ENCODE results near the gene TEX13B. TPM values are rescaled to one million over a fixed set of nuclear protein-coding genes. Genes with fewer than 3 reads are reported as not detected.
"Not testable (repeated sequence)": the region's sequence is repeated elsewhere in the genome, so short reads cannot be mapped to it uniquely, and the experiment has no call there.

The TEX13B gene
- total and polyA plus RNA-seq, 3 experiments from 2014 or later: not detected

- no peak overlapping the region for H3K27ac ChIP-seq (ENCODE audit: low read depth, low read length)
- CTCF ChIA-PET: interaction anchor here (1.1 to 1.2 kb wide), 2 partner anchors 17 to 92 kb away, joined by 3 to 4 read pairs; no protein-coding TSS in a partner anchor
- POLR2A ChIA-PET: no interaction called here
- no peaks in the 10 kb centered on the region for H3K4me1 ChIP-seq (ENCODE audit: insufficient read depth, low read length)
- H3K4me3 ChIP-seq (ENCODE audit: low read length): no peak overlapping the region
- Mint-ChIP-seq H3K27me3 (peaks cover 0 to 7% of the 10 kb centered on the region in 2 donors), H3K9me3 (peaks cover 0 to 2% (median 0%) of the 10 kb centered on the region in 5 donors), H3K27ac (no peak overlapping the region), H3K36me3 (no peaks in the 10 kb centered on the region), H3K4me3 (no peak overlapping the region), H3K4me1 (peaks cover 0 to 2% (median 0%) of the 10 kb centered on the region in 3 donors)
- H3K36me3 ChIP-seq (ENCODE audit: insufficient read depth, low read length): no peaks in the 10 kb centered on the region
- H3K9me3 ChIP-seq (ENCODE audit: low read length): no peaks in the 10 kb centered on the region
- DNase-seq: no peak
- no peaks in the 10 kb centered on the region for H3K27me3 ChIP-seq (ENCODE audit: insufficient read depth, low read length, poor library complexity, severe bottlenecking)
Measured at GRCh38 chrX:107978707-107979307, 3.4 kb downstream of the TEX13B start.

GRCh38 chrX:107978071-107978470, 4.1 kb downstream of the TEX13B start:
- Histone ChIP-seq H3K4me1 (ENCODE audit: insufficient read depth, low read length) (no peaks in the 10 kb centered on the region), H3K36me3 (ENCODE audit: insufficient read depth, low read length) (no peaks in the 10 kb centered on the region), H3K4me3 (ENCODE audit: low read length) (no peak overlapping the region), H3K27ac (ENCODE audit: low read depth, low read length) (no peak overlapping the region), H3K9me3 (ENCODE audit: low read length) (no peaks in the 10 kb centered on the region), H3K27me3 (ENCODE audit: insufficient read depth, low read length, poor library complexity, severe bottlenecking) (no peaks in the 10 kb centered on the region)
- Mint-ChIP-seq H3K27ac (no peak overlapping the region), H3K9me3 (peaks cover 0 to 2% (median 0%) of the 10 kb centered on the region in 5 donors), H3K36me3 (no peaks in the 10 kb centered on the region), H3K4me3 (no peak overlapping the region), H3K27me3 (peaks cover 0 to 7% of the 10 kb centered on the region in 2 donors), H3K4me1 (peaks cover 0 to 2% (median 0%) of the 10 kb centered on the region in 3 donors)
- ChIA-PET CTCF (interaction anchor here (1.1 to 1.2 kb wide), 2 partner anchors 16 to 93 kb away, joined by 3 to 4 read pairs; no protein-coding TSS in a partner anchor), POLR2A (no interaction called here)
- no peak for DNase-seq

DNA sequence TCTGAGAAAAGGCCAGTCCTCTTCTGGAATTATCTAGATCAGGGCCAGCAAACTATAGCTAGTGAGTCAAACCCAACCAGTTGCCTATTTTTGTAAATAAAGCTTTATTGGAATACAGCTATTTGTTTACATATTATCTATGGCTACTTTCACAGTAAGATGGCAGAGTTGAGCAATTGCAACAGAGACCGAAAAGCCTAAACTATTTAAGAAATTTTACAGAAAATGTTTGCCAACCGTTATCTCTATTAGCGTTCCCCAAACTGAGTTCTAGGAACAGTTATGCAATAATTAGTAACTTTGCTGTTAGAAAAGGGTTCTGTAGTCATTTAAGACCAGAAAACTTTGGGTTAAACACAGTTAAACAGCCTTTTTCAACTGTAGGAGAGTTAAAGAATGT, 10.5 kb downstream of the TEX13B start:
- no peaks in the 10 kb centered on the region for H3K4me1 Mint-ChIP-seq

GRCh38 chrX:107970073-107970472, 12.1 kb downstream of the TEX13B start:
- Mint-ChIP-seq H3K36me3 (no peaks in the 10 kb centered on the region), H3K27ac (no peak overlapping the region), H3K9me3 (peaks cover 0 to 8% (median 7%) of the 10 kb centered on the region in 5 donors), H3K4me1 (no peaks in the 10 kb centered on the region), H3K27me3 (peaks cover 3 to 11% of the 10 kb centered on the region in 2 donors), H3K4me3 (no peak overlapping the region)
- Histone ChIP-seq H3K4me1 (ENCODE audit: insufficient read depth, low read length) (no peaks in the 10 kb centered on the region), H3K27me3 (ENCODE audit: insufficient read depth, low read length, poor library complexity, severe bottlenecking) (no peaks in the 10 kb centered on the region), H3K9me3 (ENCODE audit: low read length) (no peaks in the 10 kb centered on the region), H3K4me3 (ENCODE audit: low read length) (no peak overlapping the region), H3K36me3 (ENCODE audit: insufficient read depth, low read length) (no peaks in the 10 kb centered on the region), H3K27ac (ENCODE audit: low read depth, low read length) (no peak overlapping the region)
- ChIA-PET CTCF (interaction anchor here (1.4 kb wide), 1 partner anchor 21 kb away, joined by 3 read pairs; no protein-coding TSS in a partner anchor), POLR2A (no interaction called here)
- DNase-seq: no peak

More for the DNA sequence above, 10.5 kb downstream of the TEX13B start:
- no peaks in the 10 kb centered on the region for H3K36me3 ChIP-seq (ENCODE audit: insufficient read depth, low read length)
- Mint-ChIP-seq H3K9me3 (peaks cover 0 to 8% (median 7%) of the 10 kb centered on the region in 5 donors), H3K27me3 (peaks cover 3 to 11% of the 10 kb centered on the region in 2 donors), H3K4me3 (no peak overlapping the region), H3K27ac (no peak overlapping the region), H3K36me3 (no peaks in the 10 kb centered on the region)
- no peak overlapping the region for H3K27ac ChIP-seq (ENCODE audit: low read depth, low read length)
- ChIA-PET POLR2A (no interaction called here), CTCF (interaction anchor here (1.5 kb wide), 1 partner anchor 78 kb away, joined by 3 read pairs; no protein-coding TSS in a partner anchor)
- no peak for DNase-seq
- H3K4me1 ChIP-seq (ENCODE audit: insufficient read depth, low read length): no peaks in the 10 kb centered on the region
- no peaks in the 10 kb centered on the region for H3K27me3 ChIP-seq (ENCODE audit: insufficient read depth, low read length, poor library complexity, severe bottlenecking)
- H3K4me3 ChIP-seq (ENCODE audit: low read length): no peak overlapping the region
- no peaks in the 10 kb centered on the region for H3K9me3 ChIP-seq (ENCODE audit: low read length)

GRCh38 chrX:107968623-107969022, 13.5 kb downstream of the TEX13B start:
- H3K27me3 Mint-ChIP-seq: peaks cover 10 to 12% of the 10 kb centered on the region in 2 donors
- no peak for DNase-seq
- no peak overlapping the region for H3K4me3 Mint-ChIP-seq
- no peaks in the 10 kb centered on the region for H3K36me3 Mint-ChIP-seq
- H3K4me1 Mint-ChIP-seq: no peaks in the 10 kb centered on the region
- H3K27ac Mint-ChIP-seq: no peak overlapping the region
- Histone ChIP-seq H3K4me3 (ENCODE audit: low read length) (no peak overlapping the region), H3K4me1 (ENCODE audit: insufficient read depth, low read length) (no peaks in the 10 kb centered on the region), H3K36me3 (ENCODE audit: insufficient read depth, low read length) (no peaks in the 10 kb centered on the region), H3K27ac (ENCODE audit: low read depth, low read length) (no peak overlapping the region), H3K9me3 (ENCODE audit: low read length) (no peaks in the 10 kb centered on the region), H3K27me3 (ENCODE audit: insufficient read depth, low read length, poor library complexity, severe bottlenecking) (no peaks in the 10 kb centered on the region)
- POLR2A ChIA-PET: no interaction called here
- CTCF ChIA-PET: interaction anchor here (1.4 kb wide), 1 partner anchor 20 kb away, joined by 3 read pairs; no protein-coding TSS in a partner anchor
- peaks cover 0 to 8% (median 7%) of the 10 kb centered on the region in 5 donors for H3K9me3 Mint-ChIP-seq

GRCh38 chrX:107955337-107955736, 26.8 kb downstream of the TEX13B start:
- H3K9me3 Mint-ChIP-seq, DNase-seq, H3K27ac Mint-ChIP-seq: not testable (repeated sequence)

DNA sequence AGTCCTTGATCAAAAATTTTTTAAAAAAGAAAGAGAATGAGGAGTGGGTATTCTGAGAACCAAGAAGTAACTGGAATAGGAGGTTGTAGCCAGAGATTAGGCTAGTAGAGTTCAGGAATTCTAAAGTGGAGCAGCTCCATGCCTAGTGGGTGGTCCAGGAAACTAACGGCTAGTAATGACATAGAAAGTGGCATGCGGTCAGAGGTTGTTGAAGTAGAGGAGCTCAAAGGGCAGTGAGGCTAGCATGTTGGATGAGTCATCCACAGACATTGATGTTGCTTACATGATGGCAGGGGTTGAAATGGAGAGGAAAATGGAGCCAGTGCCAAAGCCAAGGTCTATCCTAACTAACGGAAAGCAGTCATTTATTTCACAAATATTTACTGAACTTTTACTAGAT, 42.1 kb downstream of the TEX13B start:
- no peaks in the 10 kb centered on the region for H3K36me3 ChIP-seq (ENCODE audit: insufficient read depth, low read length)
- ChIA-PET CTCF (no interaction called here), POLR2A (no interaction called here)
- H3K27me3 ChIP-seq (ENCODE audit: insufficient read depth, low read length, poor library complexity, severe bottlenecking): no peaks in the 10 kb centered on the region
- Mint-ChIP-seq H3K36me3 (no peaks in the 10 kb centered on the region), H3K27ac (no peak overlapping the region), H3K4me1 (peaks cover 0 to 4% (median 0%) of the 10 kb centered on the region in 3 donors), H3K9me3 (peaks cover 0 to 4% (median 0%) of the 10 kb centered on the region in 5 donors), H3K4me3 (no peak overlapping the region), H3K27me3 (peaks cover 11 to 15% of the 10 kb centered on the region in 2 donors)
- H3K4me3 ChIP-seq (ENCODE audit: low read length): no peak overlapping the region
- no peak for DNase-seq
- no peaks in the 10 kb centered on the region for H3K9me3 ChIP-seq (ENCODE audit: low read length)
- no peaks in the 10 kb centered on the region for H3K4me1 ChIP-seq (ENCODE audit: insufficient read depth, low read length)
- H3K27ac ChIP-seq (ENCODE audit: low read depth, low read length): no peak overlapping the region

More at GRCh38 chrX:107955337-107955736, 26.8 kb downstream of the TEX13B start:
- H3K4me1 Mint-ChIP-seq; CTCF ChIA-PET; H3K36me3 ChIP-seq (ENCODE audit: insufficient read depth, low read length); H3K27me3 ChIP-seq (ENCODE audit: insufficient read depth, low read length, poor library complexity, severe bottlenecking); H3K27ac ChIP-seq (ENCODE audit: low read depth, low read length); H3K36me3 Mint-ChIP-seq; H3K9me3 ChIP-seq (ENCODE audit: low read length); H3K27me3 Mint-ChIP-seq; H3K4me3 Mint-ChIP-seq; POLR2A ChIA-PET; H3K4me1 ChIP-seq (ENCODE audit: insufficient read depth, low read length); H3K4me3 ChIP-seq (ENCODE audit: low read length): not testable (repeated sequence)

DNA sequence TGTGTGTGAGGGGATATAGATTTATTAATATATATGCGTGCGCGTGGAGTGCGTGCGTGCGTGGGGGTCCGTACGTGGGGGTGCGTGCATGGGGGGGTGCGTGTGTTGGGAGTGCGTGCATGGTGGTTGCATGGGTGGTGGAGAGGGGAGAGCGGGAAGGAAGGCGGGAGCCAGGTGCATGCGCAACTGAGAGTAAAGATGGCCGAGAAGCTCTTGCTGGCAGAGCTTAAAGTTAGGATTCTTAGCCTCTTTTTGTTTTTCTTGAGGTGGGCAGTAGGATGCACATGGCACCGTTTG, 45.8 kb downstream of the TEX13B start:
- no peaks in the 10 kb centered on the region for H3K36me3 Mint-ChIP-seq
- Histone ChIP-seq H3K27me3 (ENCODE audit: insufficient read depth, low read length, poor library complexity, severe bottlenecking) (no peaks in the 10 kb centered on the region), H3K4me1 (ENCODE audit: insufficient read depth, low read length) (no peaks in the 10 kb centered on the region), H3K9me3 (ENCODE audit: low read length) (no peaks in the 10 kb centered on the region), H3K27ac (ENCODE audit: low read depth, low read length) (no peak overlapping the region), H3K4me3 (ENCODE audit: low read length) (no peak overlapping the region), H3K36me3 (ENCODE audit: insufficient read depth, low read length) (no peaks in the 10 kb centered on the region)
- no peak overlapping the region for H3K27ac Mint-ChIP-seq
- no peaks in the 10 kb centered on the region for H3K9me3 Mint-ChIP-seq
- H3K4me1 Mint-ChIP-seq: peaks cover 0 to 4% (median 0%) of the 10 kb centered on the region in 3 donors
- peak overlapping the region in 1 of 7 donors; percentile 41 for H3K4me3 Mint-ChIP-seq
- peaks cover 13 to 15% of the 10 kb centered on the region in 2 donors for H3K27me3 Mint-ChIP-seq
- no peak for DNase-seq
- ChIA-PET CTCF (no interaction called here), POLR2A (interaction anchor here (0.6 kb wide), 1 partner anchor 82 kb away, joined by 3 read pairs; no protein-coding TSS in a partner anchor)
